ENCODE data around the gene ZNF708. TPM values are rescaled to one million over a fixed set of nuclear protein-coding genes. Genes with fewer than 3 reads are reported as not detected.
A peak's percentile ranks its signal among the peaks of the same experiment; 100 is the strongest.
"Not testable (repeated sequence)": the region's sequence is repeated elsewhere in the genome, so short reads cannot be mapped to it uniquely, and the experiment has no call there.

ZNF708 gene
- total RNA-seq = 1 to 10 TPM; 3.1 to 6.6 (median 3.4) TPM

DNA sequence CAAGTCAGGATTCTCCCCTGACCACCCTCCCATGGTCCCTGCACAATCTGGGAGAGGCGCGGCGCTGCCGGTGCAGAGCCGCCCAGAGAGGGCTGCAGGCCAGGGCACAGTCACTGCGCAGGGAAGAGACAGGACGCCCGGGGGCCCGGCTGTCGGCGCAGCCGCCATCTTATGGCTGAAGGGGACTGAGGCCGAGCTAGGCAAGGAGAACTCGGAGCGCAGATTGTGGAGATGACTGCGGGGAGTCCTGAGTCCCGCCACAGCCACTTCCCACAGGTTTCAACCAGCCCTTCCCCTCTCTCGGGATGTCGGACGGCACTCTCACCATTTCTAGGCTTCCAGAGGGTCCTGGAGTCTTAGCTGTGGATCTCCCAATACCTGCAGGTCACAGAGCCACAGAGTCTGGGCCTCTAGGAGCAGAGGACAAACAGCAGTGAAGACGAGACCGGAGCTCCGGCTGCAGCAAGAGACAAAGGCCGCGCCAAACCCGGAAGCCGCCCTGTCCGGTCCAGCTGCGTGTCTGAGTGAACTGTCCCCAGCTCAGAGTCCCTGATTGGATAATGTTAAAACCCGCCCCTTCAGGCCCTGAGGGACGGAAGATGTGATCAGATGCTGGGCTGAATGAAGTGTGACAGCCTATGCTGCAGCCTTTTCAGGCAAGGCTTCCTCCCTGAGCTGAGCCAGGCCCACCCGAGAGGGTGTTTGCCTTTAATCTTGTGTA, at the start of gene ZNF708:
Gene ZNF708 (minus strand): TSS at position 526 of the 721 bp plus-strand sequence. CDS start 198 bp downstream, at position 328.
- WGBS, 2 donors = 0 to 1% methylated on average over 24 to 32 of the region's 32 CpGs
- TF ChIP-seq POLR2A (IDR thresholded peaks at IDR 0.05) = peak in 1 of 2 donors; percentile 31
- TF ChIP-seq, protein P1, sequence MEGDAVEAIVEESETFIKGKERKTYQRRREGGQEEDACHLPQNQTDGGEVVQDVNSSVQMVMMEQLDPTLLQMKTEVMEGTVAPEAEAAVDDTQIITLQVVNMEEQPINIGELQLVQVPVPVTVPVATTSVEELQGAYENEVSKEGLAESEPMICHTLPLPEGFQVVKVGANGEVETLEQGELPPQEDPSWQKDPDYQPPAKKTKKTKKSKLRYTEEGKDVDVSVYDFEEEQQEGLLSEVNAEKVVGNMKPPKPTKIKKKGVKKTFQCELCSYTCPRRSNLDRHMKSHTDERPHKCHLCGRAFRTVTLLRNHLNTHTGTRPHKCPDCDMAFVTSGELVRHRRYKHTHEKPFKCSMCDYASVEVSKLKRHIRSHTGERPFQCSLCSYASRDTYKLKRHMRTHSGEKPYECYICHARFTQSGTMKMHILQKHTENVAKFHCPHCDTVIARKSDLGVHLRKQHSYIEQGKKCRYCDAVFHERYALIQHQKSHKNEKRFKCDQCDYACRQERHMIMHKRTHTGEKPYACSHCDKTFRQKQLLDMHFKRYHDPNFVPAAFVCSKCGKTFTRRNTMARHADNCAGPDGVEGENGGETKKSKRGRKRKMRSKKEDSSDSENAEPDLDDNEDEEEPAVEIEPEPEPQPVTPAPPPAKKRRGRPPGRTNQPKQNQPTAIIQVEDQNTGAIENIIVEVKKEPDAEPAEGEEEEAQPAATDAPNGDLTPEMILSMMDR (IDR thresholded peaks at IDR 0.05) = no peak
- peak; percentile 88 to 97 for DNase-seq (ENCODE audit: low spot score in 2 of 2)
- H3K4me3 ChIP-seq (ENCODE audit: low read depth, poor library complexity, severe bottlenecking) = peak within 1 kb of the TSS; percentile 68
- intact Hi-C loops (cut with DNase I; ENCODE audit: low total_unique reads) = no loop called here

DNA sequence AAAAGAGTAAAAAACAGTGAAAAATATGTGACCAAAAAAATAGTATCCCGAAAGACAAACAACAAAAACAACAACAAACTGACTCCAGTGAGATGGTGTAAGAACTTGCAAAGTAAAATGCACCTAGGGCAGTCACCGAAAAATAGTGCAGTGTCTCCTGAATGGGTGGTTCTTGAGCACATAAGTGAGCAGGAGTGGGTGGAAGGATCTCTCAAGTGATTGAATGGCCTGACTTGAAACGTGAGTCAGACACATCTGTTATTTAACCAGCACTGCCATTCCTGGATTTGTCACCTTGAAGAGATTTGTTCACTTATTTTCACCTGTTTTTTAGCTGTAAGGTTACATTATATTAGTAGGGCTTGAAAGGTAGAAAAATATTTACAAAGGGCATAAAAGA, 33.1 kb upstream of the ZNF708 start:
- H3K4me3 ChIP-seq (ENCODE audit: low read depth, poor library complexity, severe bottlenecking) = no peak overlapping the region
- TF ChIP-seq, protein P1 (IDR thresholded peaks at IDR 0.05) = no peak
- no peak for TF ChIP-seq POLR2A (IDR thresholded peaks at IDR 0.05)
- DNase-seq (ENCODE audit: low spot score in 2 of 2) = no peak
- WGBS, 2 donors = 89 to 93% methylated on average over 3 of the region's 3 CpGs
- intact Hi-C loops (cut with DNase I; ENCODE audit: low total_unique reads) = no loop called here

DNA sequence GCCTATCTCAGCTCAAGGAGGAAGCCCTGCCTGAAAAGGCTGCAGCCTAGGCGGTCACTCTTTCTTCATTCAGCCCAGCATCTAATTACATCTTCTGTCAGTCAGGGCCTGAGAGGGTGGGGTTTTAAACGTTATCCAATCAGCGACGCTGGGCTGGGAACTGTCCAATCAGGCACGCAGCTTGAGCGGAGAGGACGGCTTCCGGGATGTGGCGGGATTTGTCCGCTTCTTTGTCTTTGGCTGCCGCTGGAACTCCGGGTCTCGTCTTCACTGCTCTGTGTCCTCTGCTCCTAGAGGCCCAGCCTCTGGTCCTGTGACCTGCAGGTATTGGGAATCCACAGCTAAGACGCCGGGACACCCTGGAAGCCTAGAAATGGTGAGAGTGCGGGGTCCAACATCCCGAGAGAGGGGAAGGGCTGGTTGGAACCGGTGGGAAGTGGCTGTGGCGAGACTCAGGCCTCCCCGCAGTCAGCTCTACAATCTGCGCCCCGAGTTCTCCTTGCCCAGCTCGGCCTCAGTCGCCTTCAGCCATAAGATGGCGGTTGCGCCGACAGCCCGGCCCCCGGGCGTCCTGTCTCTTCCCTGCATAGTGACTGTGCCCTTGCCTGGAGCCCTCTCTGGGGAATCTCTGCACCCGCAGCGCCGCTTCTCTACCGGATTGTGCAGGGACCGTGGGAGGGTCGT, 29.7 kb upstream of the ZNF708 start, which contains the start of gene ZNF738:
Gene ZNF738 (plus strand): TSS at position 233 of the 684 bp plus-strand sequence. CDS start 141 bp downstream, at position 374.
- WGBS, 2 donors = 0% methylated on average over 26 to 34 of the region's 36 CpGs

DNA sequence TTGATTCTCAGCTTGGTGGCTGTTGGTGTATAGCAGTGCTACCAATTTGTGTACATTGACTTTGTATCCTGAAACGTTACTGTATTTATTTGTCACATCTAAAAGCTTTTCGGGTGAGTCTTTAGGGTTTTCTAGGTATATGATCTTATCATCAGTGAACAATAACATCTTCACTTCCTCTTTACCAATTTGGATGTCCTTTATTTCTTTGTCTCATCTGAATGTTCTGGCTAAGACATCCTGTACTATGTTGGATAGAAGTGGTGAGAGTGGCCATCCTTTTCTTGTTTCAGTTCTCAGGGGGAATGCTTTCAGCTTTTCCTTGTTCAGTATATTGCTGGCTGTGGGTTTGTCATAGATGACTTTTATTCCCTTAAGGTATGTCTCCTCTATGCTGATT, 23.6 kb upstream of the ZNF708 start:
- no peak for TF ChIP-seq POLR2A (IDR thresholded peaks at IDR 0.05)
- no peak overlapping the region for H3K4me3 ChIP-seq (ENCODE audit: low read depth, poor library complexity, severe bottlenecking)
- DNase-seq (ENCODE audit: low spot score in 2 of 2) = no peak
- intact Hi-C loops (cut with DNase I; ENCODE audit: low total_unique reads) = no loop called here
- WGBS, 2 donors = 41 to 43% methylated on average over 2 of the region's 2 CpGs

More for the DNA sequence above, 29.7 kb upstream of the ZNF708 start, which contains the start of gene ZNF738:
- no peak for TF ChIP-seq POLR2A (IDR thresholded peaks at IDR 0.05)
- TF ChIP-seq, protein P1 (IDR thresholded peaks at IDR 0.05) = no peak
- peak; percentile 93 to 98 for DNase-seq (ENCODE audit: low spot score in 2 of 2)
- intact Hi-C loops (cut with DNase I; ENCODE audit: low total_unique reads) = no loop called here
- H3K4me3 ChIP-seq (ENCODE audit: low read depth, poor library complexity, severe bottlenecking) = peak within 1 kb of the TSS; percentile 31

DNA sequence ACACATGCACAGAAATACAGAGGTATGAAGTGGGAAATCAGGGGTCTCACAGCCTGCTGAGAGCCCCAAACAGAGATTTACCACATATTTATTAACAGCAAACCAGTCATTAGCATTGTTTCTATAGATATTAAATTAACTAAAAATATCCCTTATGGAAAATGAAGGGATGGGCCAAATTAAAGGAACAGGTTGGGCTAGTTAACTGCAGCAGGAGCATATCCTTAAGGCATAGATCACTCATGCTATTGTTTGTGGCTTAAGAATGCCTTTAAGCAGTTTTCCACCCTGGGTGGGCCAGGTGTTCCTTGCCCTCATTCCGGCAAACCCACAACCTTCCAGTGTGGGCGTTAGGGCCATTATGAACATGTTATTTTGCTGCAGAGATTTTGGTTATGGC, 15.6 kb upstream of the ZNF708 start:
- H3K4me3 ChIP-seq (ENCODE audit: low read depth, poor library complexity, severe bottlenecking); DNase-seq (ENCODE audit: low spot score in 2 of 2); intact Hi-C loops (cut with DNase I; ENCODE audit: low total_unique reads): not testable (repeated sequence)
- 44 to 45% methylated on average over 2 of the region's 2 CpGs for WGBS, 2 donors

DNA sequence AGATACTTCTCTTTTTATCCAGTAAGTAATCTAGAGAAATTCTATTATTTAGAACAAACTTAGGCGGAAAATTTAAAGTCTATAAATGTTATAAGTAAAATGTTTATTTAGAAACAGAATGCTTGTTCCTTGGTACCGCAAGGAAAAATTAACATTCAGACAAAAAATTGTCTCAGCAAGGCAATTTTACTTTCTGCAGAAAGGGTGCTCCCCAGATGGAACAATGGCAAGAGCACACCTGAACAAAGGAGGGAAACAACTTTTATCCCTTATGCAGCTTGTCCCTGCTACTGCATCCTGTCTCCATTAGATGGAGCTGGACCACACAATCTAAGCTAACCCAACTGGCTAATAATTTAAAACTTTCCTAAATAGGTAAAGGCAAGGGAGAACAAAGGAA, 6.5 kb upstream of the ZNF708 start:
- WGBS, 2 donors = 50% methylated on average over 2 of the region's 2 CpGs
- DNase-seq (ENCODE audit: low spot score in 2 of 2) = no peak

More for the DNA sequence above, 6.5 kb upstream of the ZNF708 start:
- no peak overlapping the region for H3K4me3 ChIP-seq (ENCODE audit: low read depth, poor library complexity, severe bottlenecking)
- TF ChIP-seq, protein P1 (IDR thresholded peaks at IDR 0.05) = no peak
- no peak for TF ChIP-seq POLR2A (IDR thresholded peaks at IDR 0.05)
- intact Hi-C loops (cut with DNase I; ENCODE audit: low total_unique reads) = no loop called here
